GM21390 (cell line): ENCODE data around the gene FBXO17.

Source experiments
- ATAC-seq: cut with Tn5 transposase; IDR thresholded peaks from one replicate; pipeline ENCODE4 v1.9.1; 2021; ENCODE audit not compliant: unreplicated experiment

Gene FBXO17

GRCh38 chr19:38918526-38918925, 57.0 kb downstream of the FBXO17 start:
- ATAC-seq: no peak

DNA sequence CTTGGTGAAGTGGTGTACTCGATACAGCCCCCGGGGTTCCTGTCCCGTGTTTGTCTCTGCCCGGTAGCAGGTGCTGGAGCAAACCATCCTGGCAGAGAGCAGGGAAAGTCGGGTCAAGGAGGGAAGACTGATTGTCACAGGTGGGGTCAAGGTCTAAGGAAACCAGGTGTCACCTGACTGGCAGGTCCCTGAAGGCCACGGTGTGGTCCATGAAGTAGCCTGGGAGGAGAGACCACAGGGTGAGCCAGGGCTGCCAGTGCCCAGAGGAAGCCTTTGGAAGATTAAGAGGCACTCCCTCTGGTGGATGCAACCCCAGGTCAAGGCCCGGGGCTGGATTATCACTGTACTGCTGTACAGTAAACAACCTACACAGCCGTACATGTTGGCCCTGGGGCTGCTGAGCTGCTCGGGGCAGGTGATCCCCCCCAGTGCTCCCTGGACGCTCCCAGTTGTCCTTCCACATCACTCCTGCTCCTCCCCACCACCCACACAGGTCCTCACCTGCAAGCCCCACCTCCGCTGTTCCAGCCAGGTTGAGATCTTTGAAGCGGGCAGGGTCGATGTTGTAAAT, 57.5 kb downstream of the FBXO17 start:
- no peak for ATAC-seq

DNA sequence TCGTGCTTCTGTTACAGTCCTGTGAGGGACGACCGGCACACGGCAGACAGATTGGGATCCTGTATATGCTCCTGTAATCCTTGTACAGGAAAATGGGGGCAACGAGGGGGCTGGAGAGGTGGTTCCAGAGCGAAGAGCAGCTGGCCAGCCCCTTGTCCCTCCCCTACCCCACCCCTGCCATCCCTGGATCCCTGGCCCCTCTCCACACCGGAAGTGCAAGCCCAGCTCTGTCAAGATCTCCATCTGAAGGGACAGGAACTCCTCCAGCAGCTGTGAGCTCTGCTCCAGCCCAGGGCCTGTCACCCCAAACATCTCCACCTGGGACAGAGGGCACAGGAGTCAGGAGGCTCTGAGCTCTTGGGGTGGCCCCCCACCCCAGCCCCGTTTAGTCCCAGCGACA, 58.0 kb downstream of the FBXO17 start:
- ATAC-seq: no peak

DNA sequence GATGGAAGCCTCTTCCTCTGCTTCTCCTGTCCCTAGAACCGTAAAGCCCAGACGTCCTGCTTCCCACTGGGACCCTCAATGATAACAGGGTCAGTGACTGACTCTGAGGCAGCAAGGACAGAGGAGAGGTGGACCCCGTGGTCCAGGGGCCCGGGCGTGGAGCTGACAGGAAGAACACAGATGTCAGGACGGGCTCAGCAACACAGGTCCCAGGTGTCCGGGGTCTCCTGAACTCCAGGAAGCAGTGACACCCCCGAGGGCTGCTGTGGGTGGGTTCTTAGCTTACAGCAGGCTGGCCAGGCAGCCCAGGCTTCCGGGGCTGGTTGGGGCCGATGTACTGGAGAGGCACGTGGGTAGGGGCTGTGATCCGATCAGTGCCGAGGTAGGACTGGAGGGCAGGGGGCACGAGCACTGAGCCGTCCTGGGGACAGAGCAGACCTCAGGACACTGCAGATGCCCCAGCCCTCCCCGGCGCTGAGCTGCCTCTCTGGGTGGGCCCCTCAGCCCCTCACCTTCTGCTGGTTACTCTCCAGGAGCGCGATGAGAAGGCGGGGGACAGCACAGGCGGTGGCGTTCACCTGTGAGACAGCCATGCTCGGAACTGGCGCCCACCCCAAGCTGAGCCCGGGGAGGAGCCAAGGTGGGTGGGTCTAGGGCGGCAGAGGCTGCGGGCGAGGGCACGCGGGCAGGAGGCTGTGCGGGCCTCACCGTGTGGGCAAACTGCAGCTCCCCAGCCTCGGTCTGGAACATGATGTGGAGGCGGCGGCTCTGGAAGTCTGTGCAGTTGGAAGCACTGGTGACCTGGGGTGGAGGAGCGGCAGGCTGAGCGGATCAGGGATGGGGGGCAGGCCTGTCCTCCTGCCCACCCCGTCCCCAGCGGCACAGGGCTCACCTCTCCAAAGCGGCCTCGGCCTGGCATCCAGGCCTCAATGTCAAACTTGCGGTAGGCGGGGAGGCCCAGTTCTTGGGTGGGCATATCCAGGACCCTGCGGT, 59.9 kb downstream of the FBXO17 start:
- no peak for ATAC-seq

DNA sequence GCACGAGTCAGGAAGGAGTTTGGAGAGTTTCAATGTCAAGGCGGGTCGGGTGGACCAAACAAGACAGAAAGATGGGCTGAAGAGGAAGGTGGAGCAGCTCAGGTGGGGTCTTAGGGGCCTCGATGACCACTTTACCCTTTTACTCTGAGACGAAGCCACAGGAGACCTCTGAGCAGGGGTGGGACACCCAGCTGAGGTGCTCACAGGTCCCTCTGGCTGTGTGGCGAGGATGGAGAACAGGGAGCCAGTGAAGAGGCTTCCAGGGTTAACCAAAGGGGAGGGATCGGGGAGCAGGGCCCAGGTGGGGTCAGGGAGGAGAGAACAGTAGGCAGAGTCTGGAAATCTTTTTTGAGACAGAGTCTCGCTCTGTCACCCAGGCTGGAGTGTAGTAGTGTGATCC, 61.6 kb downstream of the FBXO17 start:
- no peak for ATAC-seq

GRCh38 chr19:38912600-38913514, 62.7 kb downstream of the FBXO17 start:
- ATAC-seq: no peak

DNA sequence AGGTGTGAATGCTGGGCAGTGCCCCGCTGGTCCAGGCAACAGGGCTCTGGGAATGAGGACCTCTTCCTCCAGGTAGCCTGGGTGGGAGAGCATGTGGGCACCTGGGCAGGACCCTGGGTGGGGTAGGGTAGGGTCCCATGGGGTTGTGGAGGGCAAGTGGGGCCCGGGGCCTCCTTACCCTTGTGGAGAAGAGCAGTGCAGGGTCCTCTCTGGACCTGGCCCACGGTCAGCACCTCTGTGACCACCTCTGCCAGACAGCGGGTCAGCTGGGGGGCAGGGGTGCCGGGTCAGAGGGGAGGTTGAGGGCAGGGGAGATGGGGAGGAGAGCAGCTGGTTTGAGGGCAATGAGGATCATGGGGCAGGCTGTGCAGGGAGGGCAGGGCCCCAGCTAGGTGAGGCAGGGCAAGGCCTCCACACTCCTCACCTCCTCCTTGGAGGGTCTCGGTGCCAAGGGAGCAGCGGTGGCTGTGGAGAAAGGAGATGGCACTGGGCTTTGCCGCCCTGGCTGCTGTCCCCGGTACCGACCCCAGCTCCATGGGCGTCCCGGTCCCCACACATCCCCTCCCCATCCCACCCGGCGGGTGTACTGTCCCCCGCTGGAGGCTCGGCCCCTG, 64.0 kb downstream of the FBXO17 start:
- ATAC-seq: no peak

DNA sequence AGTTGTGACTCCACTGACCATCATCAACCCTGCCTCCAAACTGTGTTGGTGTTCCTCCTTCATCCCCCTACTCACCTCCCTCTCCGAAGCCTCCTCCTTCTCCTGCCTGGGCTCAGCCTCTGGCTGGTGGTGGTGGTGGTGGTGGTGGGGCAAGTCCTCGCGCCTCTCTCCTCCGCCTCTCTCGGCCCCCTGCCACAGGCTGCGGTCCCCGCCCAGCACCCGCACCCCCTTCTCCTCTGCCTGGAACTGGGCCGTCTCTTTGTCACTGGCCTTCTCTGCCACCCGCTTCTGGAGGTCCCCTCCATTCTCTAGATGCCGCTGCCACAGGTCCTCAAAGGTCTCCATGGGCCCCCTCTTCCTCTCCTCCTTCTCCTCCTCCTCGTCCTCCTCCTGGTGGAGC, 65.1 kb downstream of the FBXO17 start:
- no peak for ATAC-seq

GRCh38 chr19:38908911-38909310, 66.6 kb downstream of the FBXO17 start:
- no peak for ATAC-seq

DNA sequence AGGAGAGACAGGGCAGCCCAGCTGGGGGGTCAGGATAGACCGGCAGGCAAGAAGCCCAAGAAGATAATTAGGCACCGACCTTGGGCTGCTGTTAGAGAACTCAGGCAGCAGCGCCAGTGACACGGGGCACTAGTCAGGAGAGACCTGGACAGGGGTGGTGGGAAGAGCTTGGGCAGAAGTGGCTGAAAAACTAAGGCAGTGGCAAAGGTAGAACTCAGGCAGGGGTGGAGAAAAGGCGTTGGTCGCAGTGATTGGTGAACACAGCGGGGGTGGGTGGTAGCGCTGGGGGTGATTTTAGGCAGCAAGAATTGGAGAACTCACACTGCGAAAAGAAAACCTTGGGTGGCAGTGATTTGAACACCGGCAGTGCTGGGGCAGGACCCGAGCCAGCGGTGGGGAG, 67.9 kb downstream of the FBXO17 start:
- ATAC-seq: no peak

DNA sequence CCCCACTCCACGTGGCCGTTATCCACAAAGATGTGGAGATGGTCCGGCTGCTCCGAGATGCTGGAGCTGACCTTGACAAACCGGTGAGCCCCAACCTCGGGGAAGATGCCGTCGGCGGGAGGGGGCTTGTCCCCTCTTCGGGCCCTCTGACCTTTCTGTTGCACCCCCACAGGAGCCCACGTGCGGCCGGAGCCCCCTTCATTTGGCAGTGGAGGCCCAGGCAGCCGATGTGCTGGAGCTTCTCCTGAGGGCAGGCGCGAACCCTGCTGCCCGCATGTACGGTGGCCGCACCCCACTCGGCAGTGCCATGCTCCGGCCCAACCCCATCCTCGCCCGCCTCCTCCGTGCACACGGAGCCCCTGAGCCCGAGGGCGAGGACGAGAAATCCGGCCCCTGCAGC, 68.3 kb downstream of the FBXO17 start:
- no peak for ATAC-seq

- no peak for ATAC-seq
These were observed 69.9 kb downstream of the FBXO17 start for GRCh38 chr19:38905620-38906019.

DNA sequence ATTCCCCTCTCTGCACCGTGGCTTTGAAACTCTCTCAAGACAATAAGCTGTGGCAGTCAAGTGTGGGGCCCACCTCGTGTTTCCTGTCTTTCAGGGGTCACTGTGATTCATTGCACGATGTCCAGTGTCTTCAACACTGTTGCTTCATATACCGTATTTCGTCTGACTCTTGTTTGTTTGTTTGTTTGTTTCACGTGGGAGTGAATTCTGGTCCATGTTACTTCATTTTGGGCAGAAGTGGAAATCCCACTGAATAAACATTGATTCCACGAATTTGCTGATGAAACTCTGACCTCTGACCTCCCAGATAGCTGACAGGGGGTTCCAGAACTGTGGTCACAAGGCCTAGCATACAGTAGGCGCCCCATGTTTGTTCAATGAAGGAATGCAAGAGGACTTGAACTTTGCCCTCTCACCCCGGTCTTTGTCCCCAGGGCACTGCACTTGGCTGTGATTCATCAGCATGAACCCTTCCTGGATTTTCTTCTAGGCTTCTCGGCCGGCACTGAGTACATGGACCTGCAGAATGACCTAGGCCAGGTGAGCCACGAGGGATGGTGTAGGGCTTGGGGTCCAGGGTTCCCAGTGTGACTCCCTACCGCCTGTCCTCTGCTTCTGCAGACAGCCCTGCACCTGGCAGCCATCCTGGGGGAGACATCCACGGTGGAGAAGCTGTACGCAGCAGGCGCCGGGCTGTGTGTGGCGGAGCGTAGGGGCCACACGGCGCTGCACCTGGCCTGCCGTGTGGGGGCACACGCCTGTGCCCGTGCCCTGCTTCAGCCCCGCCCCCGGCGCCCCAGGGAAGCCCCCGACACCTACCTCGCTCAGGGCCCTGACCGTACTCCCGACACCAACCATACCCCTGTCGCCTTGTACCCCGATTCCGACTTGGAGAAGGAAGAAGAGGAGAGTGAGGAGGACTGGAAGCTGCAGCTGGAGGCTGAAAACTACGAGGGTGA, 70.7 kb downstream of the FBXO17 start:
- no peak for ATAC-seq

- ATAC-seq: no peak
These were observed 73.9 kb downstream of the FBXO17 start for GRCh38 chr19:38901683-38902082.

DNA sequence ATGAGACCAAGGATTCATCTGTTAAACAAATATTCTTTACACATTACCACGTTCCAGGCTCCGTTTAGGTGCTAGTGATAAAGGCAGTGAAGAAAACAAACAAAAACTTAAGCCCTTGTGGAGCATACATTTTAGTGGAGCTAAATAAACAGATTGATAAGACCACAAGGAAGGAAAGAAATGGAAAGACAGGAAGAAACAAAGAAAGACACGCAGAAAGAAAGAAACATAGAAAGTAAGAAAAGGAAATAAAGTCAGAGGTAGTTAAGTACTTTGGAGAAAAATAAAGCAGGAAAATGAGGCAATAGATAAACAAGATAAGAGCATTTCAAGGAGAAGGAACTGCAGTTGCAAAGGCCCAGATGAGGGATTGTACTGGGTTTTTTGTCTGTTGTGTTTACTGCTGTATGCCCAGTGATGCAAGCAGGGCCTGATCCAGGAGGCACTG, 74.8 kb downstream of the FBXO17 start:
- ATAC-seq: no peak

- no peak for ATAC-seq
These were observed 75.3 kb downstream of the FBXO17 start for GRCh38 chr19:38900202-38900629.

DNA sequence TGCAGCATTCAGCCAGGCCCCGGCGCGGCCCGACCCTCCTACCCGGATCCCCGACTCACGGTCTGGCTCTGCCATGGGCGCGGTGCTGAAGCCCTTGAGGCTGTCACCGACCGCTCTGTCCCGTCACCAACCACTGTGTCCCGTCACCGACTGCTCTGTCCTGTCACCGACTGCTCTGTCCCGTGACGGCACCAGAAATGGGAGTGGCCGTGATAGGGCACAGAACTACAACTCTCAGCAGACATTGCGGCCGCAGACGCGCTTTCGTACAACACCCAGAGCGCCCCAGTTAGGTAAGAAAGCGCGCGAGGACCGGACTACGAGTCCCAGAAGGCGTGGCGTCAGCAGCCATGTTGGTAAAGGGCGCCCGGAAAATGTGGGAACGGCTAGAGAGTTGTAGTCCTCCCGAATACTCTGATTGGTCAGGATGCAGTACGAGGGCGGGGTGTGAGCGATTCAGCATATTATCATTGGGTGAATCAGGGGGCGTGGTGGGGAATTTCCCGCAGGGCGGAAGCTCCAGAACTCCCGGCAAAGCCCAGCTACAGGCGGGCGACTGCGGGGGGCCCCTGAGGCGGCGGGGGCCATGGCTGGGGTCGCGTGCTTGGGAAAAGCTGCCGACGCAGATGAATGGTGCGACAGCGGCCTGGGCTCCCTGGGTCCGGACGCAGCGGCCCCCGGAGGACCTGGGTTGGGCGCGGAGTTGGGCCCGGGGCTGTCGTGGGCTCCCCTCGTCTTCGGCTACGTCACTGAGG, 75.9 kb downstream of the FBXO17 start, which contains the start of the genes NFKBIB and SIRT2:
Gene NFKBIB, plus strand, starts transcription at position 523 of the 755 bp plus-strand sequence. Its CDS starts 64 bp downstream, at position 587.
Gene SIRT2, minus strand, starts transcription at position 172 of the 755 bp plus-strand sequence. Its CDS starts 97 bp downstream, at position 75.
- peak; percentile 89 for ATAC-seq

- no peak for ATAC-seq
These were observed 76.6 kb downstream of the FBXO17 start for GRCh38 chr19:38898788-38899446.
